GM21825 (cell line): ENCODE measurements around the gene PIGBOS1.

Source experiments
- ATAC-seq: cut with Tn5 transposase; IDR thresholded peaks from one replicate; pipeline ENCODE4 v1.9.1; 2021; ENCODE audit warnings: mild to moderate bottlenecking, moderate library complexity; ENCODE audit not compliant: unreplicated experiment

Gene PIGBOS1

DNA sequence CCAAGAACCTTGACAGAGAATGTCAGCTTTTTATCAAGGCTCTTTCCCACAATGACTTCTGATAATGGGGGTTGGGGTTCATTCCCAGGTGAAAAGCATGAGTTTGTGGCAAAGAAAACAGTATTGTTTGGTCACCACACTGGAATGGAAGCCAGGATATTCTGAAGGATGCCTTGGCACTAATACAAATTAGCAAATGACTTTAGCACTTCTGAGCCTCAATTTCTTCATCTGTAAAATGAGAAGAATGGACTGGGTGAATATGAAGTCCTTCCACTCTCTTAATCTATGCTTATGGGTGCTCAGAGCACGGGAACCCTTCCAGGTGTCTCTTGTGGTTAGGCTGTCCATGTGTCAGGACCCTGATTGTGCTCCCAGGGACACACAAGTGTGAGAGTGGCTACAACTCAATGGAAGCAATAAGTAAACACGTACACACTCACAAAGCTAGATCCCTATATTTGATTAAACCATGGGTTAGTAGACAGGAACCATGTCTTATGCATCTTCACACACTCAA is 50.7 kb downstream of the PIGBOS1 start:
- no peak for ATAC-seq

DNA sequence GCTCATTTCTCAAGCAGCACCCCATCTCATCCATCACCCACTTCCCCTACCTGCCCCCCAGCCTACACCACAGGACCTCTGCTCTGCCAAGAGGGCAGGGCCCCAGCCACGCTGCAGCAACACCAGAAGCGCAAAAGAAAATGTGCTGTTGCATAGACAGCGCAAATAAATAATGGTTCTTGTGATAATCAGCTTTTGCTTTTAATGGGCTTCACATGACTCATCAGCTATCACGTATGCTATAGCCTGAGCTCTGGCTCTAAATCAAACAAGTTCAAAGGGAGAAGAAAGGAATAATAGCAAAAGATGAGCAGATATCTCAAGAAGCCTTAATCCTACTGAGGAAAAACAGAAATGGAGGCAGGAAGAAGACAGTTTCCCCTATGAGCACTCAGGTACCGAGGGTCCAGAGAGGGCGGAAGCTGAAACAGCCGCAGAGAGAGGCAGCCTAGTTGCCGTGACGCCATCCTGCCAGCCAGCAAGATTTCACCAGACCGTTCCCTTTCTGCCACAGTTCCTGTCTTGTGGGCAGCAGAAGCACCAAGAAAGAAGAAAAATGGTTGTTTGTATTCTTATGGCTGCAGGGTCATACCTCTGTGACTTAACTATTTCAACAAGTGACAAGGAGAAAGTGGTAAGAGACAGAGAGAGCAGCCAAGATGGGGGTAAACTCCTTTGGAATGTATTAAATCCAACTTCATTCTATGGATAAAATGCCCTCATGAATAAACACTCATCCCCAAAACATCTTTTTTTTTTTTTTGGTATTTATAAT is 51.3 kb downstream of the PIGBOS1 start:
- peak; percentile 92 for ATAC-seq
